ENCODE results near the gene TMBIM1.
A peak's percentile ranks its signal among the peaks of the same experiment; 100 is the strongest.

Gene TMBIM1

DNA sequence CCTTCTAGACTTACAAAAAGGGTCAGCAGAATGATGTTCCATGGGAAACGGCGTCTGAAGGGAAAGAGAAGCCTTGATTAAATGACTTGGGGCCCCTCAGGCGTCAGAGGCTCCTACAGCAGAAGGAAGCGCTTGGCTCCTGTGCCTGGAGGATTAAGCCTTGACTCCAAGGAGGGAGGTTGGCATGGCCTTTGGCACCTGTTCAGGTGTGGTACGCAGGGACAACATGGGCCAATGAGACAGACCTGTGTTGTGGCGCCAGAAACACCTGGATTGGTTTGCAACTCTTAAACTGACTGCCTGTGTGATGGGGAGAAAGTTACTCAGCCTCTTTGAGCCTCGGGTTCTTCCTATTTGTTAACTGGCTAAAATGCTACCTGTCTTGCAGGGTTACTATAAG, 14.4 kb downstream of the TMBIM1 start:
- TF ChIP-seq EZH2 (optimal IDR thresholded peaks at IDR 0.05; ENCODE audit: low read depth, low read length): no peak
- TF ChIP-seq CTCF (IDR thresholded peaks at IDR 0.05; ENCODE audit: low read length): no peak
- TF ChIP-seq EZH2phosphoT487 (IDR thresholded peaks at IDR 0.05; ENCODE audit: low read length): no peak
- Histone ChIP-seq H3K27ac (ENCODE audit: low read length) (no peak overlapping the region), H3K27me3 (replicated peaks; ENCODE audit: insufficient read depth, low read length) (no peaks in the 10 kb centered on the region)

DNA sequence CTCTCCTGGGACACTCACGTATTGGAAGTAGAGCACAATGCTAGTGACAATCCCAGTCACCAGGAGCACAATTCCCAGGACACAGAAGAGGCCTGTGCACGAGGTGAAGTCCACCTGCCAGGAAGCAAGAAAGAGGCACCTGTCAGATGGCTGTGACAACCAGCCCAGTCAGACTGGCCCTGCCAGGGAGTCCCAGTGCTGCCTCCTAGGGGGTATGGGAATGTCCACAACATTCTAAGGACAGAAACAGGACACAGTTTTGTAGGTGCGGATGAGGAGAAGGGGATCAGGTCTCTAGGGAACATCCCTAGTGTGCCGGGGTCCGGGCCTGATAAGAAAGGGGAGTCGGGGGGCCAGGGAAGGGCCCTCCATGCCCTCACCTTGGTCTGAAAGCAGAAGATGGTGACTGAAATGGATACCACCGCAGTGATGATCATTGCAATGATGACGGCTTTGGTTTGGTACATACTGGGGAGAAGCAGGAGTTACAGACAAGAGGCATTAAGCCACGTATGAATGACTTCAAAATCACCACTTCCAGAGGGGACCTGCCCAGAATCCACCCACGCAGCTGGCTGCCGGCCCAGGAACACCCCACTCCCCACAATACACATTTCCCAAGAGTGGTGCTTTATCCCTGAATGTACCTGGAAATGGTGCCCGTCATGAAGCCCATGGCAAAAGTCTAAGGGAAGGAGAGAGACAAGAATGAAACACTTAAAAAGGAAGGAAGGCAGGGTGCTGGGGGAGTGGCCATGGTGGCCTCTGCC, 15.1 kb downstream of the TMBIM1 start:
- TF ChIP-seq CTCF (IDR thresholded peaks at IDR 0.05; ENCODE audit: low read length) (0 out of 2 replicates have a peak, but pooled peaks have one; percentile 3), EZH2phosphoT487 (IDR thresholded peaks at IDR 0.05; ENCODE audit: low read length) (no peak)
- Histone ChIP-seq H3K27me3 (replicated peaks; ENCODE audit: insufficient read depth, low read length) (no peaks in the 10 kb centered on the region), H3K4me3 (ENCODE audit: low read length) (no peak overlapping the region), H4K20me1 (ENCODE audit: insufficient read depth, low read length) (no peaks in the 10 kb centered on the region), H3K9me2 (replicated peaks; ENCODE audit: insufficient read depth, low read length) (no peaks in the 10 kb centered on the region), H3K9me3 (replicated peaks; ENCODE audit: insufficient read depth, low read length) (no peaks in the 10 kb centered on the region), H2AFZ (ENCODE audit: low read length) (no peak overlapping the region), H3K27ac (ENCODE audit: low read length) (no peak overlapping the region), H3K4me1 (ENCODE audit: low read length) (peaks cover 3% of the 10 kb centered on the region; the same call in 1 of the 2 replicates), H3K9ac (ENCODE audit: low read length) (no peak overlapping the region), H3F3A (ENCODE audit: insufficient read depth, low read length) (no peaks in the 10 kb centered on the region; the same call in 1 of the 2 replicates), H3K36me3 (replicated peaks; ENCODE audit: insufficient read depth, low read length) (peaks cover 4% of the 10 kb centered on the region; the same call in 1 of the 2 replicates), H3K4me2 (ENCODE audit: low read depth, low read length) (no peak overlapping the region), H3K79me2 (ENCODE audit: low read length) (peaks cover 35% of the 10 kb centered on the region)
- no peak for DNase-seq

More for the DNA sequence above, 14.4 kb downstream of the TMBIM1 start:
- peaks cover 4% of the 10 kb centered on the region; the same call in 1 of the 2 replicates for H3K36me3 ChIP-seq (replicated peaks; ENCODE audit: insufficient read depth, low read length)
- DNase-seq: no peak
- H3K79me2 ChIP-seq (ENCODE audit: low read length): peaks cover 35% of the 10 kb centered on the region
- H3K9ac ChIP-seq (ENCODE audit: low read length): no peak overlapping the region
- no peaks in the 10 kb centered on the region for H3K9me3 ChIP-seq (replicated peaks; ENCODE audit: insufficient read depth, low read length)
- H3K9me2 ChIP-seq (replicated peaks; ENCODE audit: insufficient read depth, low read length): no peaks in the 10 kb centered on the region
- no peaks in the 10 kb centered on the region for H4K20me1 ChIP-seq (ENCODE audit: insufficient read depth, low read length)
- no peak overlapping the region for H3K4me2 ChIP-seq (ENCODE audit: low read depth, low read length)
- H3K4me1 ChIP-seq (ENCODE audit: low read length): no peaks in the 10 kb centered on the region
- H3K4me3 ChIP-seq (ENCODE audit: low read length): no peak overlapping the region
- no peaks in the 10 kb centered on the region; the same call in 1 of the 2 replicates for H3F3A ChIP-seq (ENCODE audit: insufficient read depth, low read length)
- no peak overlapping the region for H2AFZ ChIP-seq (ENCODE audit: low read length)

- Histone ChIP-seq H3K9ac (ENCODE audit: low read length) (no peak overlapping the region), H3K4me1 (ENCODE audit: low read length) (peaks cover 3% of the 10 kb centered on the region; the same call in 1 of the 2 replicates), H3K79me2 (ENCODE audit: low read length) (peaks cover 42% of the 10 kb centered on the region), H3K9me3 (replicated peaks; ENCODE audit: insufficient read depth, low read length) (no peaks in the 10 kb centered on the region), H3K36me3 (replicated peaks; ENCODE audit: insufficient read depth, low read length) (no peaks in the 10 kb centered on the region; the same call in 1 of the 2 replicates), H4K20me1 (ENCODE audit: insufficient read depth, low read length) (no peaks in the 10 kb centered on the region), H3K27me3 (replicated peaks; ENCODE audit: insufficient read depth, low read length) (no peaks in the 10 kb centered on the region), H3K4me3 (ENCODE audit: low read length) (no peak overlapping the region), H3K27ac (ENCODE audit: low read length) (no peak overlapping the region), H3F3A (ENCODE audit: insufficient read depth, low read length) (no peaks in the 10 kb centered on the region; the same call in 1 of the 2 replicates), H2AFZ (ENCODE audit: low read length) (no peak overlapping the region), H3K9me2 (replicated peaks; ENCODE audit: insufficient read depth, low read length) (no peaks in the 10 kb centered on the region), H3K4me2 (ENCODE audit: low read depth, low read length) (no peak overlapping the region)
- no peak for DNase-seq
- TF ChIP-seq CTCF (IDR thresholded peaks at IDR 0.05; ENCODE audit: low read length) (no peak), EZH2phosphoT487 (IDR thresholded peaks at IDR 0.05; ENCODE audit: low read length) (no peak), EZH2 (optimal IDR thresholded peaks at IDR 0.05; ENCODE audit: low read depth, low read length) (no peak)
Measured at GRCh38 chr2:218275371-218276072, 16.8 kb downstream of the TMBIM1 start.

Data from MM.1S (cell line).